Endothelial cell (in vitro differentiated cells): ENCODE results near the gene AGK. TPM values are rescaled to one million over a fixed set of nuclear protein-coding genes. Genes with fewer than 3 reads are reported as not detected.
"Not testable (repeated sequence)": the region's sequence is repeated elsewhere in the genome, so short reads cannot be mapped to it uniquely, and the experiment has no call there.

Source experiments
- DNase-seq: peaks from one replicate; pipeline ENCODE4 v3.0.0; 2021; ENCODE audit warnings: low spot score
- H3K27ac Mint-ChIP-seq: one replicate; pipeline ENCODE4 v1.8.0; 2021; ENCODE audit warnings: mixed read lengths, inconsistent platforms; ENCODE audit not compliant: unreplicated experiment
- H3K27me3 Mint-ChIP-seq: one replicate; pipeline ENCODE4 v1.8.0; 2021; ENCODE audit warnings: mild to moderate bottlenecking, moderate library complexity, mixed read lengths, inconsistent platforms; ENCODE audit not compliant: unreplicated experiment
- H3K36me3 Mint-ChIP-seq: one replicate; pipeline ENCODE4 v1.8.0; 2021; ENCODE audit warnings: mild to moderate bottlenecking, low read depth, mixed read lengths, inconsistent platforms; ENCODE audit not compliant: unreplicated experiment
- H3K4me1 Mint-ChIP-seq: one replicate; pipeline ENCODE4 v1.8.0; 2021; ENCODE audit warnings: mild to moderate bottlenecking, mixed read lengths, inconsistent platforms; ENCODE audit not compliant: unreplicated experiment
- H3K4me3 Mint-ChIP-seq: one replicate; pipeline ENCODE4 v1.8.0; 2021; ENCODE audit warnings: mild to moderate bottlenecking, mixed read lengths, inconsistent platforms; ENCODE audit not compliant: unreplicated experiment
- H3K9me3 Mint-ChIP-seq: one replicate; pipeline ENCODE4 v1.8.0; 2021; ENCODE audit warnings: mixed read lengths, inconsistent platforms; ENCODE audit not compliant: unreplicated experiment
- total RNA-seq: library from RNA; stranded (reverse); fragmentation: NEBNext Ultra II Directional; extraction: Animal tissue kit (Norgen Biotek cat#: 25700); gene quantifications from one replicate; pipeline ENCODE4 v1.2.1, GENCODE V29; 2021; ENCODE audit not compliant: unreplicated experiment
- TF ChIP-seq, protein P1 (sequence below): fragments of 200-600 bp; sonication (generic); IDR thresholded peaks from one replicate; pipeline ENCODE4 v1.5.0; 2021; ENCODE audit warnings: antibody characterized with exemption; ENCODE audit not compliant: unreplicated experiment

AGK gene
- total RNA-seq, 1 donor from 2014 or later, result 32.0 TPM

DNA sequence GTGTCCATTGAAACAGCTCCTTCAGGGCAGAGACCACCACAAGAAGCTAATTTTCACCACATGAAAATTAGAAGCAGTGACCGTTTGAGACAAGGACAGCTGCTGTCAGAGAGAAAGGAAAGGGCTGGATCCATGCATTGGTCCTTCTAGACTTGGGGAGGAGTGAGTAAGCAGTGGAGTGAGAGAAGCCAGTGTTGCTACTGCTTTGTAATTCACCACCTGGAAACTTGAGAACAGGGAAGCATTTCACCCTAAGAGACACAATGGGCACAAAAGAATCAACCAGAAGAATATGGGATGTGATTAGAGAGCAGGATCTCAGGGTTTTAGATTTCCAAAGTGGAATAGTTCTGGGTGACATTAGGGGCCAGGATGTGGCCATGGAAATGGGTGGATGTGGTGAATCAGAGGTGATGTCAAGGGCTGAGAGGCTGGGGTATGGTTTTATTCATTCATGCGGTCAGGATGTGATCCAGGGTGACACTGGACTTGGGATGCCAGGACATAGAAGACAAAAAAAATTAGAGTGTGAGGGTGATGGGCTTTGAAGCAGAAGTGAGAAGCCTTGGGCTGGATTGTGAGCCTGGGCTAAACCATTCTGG is 89.1 kb downstream of the AGK start:
- Mint-ChIP-seq H3K36me3 (no peaks in the 10 kb centered on the region), H3K9me3 (no peaks in the 10 kb centered on the region), H3K27me3 (no peaks in the 10 kb centered on the region), H3K4me3 (no peak overlapping the region), H3K27ac (no peak overlapping the region), H3K4me1 (peaks cover 2% of the 10 kb centered on the region)
- TF ChIP-seq, protein P1, sequence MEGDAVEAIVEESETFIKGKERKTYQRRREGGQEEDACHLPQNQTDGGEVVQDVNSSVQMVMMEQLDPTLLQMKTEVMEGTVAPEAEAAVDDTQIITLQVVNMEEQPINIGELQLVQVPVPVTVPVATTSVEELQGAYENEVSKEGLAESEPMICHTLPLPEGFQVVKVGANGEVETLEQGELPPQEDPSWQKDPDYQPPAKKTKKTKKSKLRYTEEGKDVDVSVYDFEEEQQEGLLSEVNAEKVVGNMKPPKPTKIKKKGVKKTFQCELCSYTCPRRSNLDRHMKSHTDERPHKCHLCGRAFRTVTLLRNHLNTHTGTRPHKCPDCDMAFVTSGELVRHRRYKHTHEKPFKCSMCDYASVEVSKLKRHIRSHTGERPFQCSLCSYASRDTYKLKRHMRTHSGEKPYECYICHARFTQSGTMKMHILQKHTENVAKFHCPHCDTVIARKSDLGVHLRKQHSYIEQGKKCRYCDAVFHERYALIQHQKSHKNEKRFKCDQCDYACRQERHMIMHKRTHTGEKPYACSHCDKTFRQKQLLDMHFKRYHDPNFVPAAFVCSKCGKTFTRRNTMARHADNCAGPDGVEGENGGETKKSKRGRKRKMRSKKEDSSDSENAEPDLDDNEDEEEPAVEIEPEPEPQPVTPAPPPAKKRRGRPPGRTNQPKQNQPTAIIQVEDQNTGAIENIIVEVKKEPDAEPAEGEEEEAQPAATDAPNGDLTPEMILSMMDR, result no peak
- DNase-seq, result no peak

DNA sequence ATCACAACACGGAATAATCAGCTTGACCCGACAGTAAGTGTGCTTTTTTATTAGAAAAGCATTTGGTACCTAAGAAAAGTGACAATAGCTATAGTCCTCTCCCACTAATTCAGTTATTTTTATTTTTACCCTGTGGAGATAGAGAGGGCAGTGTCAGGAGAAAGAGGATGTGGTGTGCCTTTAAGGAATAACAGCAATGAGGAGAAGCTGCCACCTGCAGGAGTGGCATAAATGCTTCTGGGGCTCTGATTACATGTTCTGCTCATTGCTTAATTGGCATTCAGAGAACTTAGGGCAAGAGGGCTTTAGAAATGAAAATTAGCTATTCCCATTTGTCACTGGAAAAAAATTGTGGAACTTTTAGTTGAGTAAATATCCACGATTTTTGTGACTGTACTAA is 90.7 kb downstream of the AGK start:
- TF ChIP-seq, protein P1, result no peak
- H3K9me3 Mint-ChIP-seq, result no peaks in the 10 kb centered on the region
- DNase-seq, result no peak
- H3K36me3 Mint-ChIP-seq, result no peaks in the 10 kb centered on the region
- H3K27ac Mint-ChIP-seq, result no peak overlapping the region
- no peaks in the 10 kb centered on the region for H3K27me3 Mint-ChIP-seq
- H3K4me1 Mint-ChIP-seq, result peaks cover 2% of the 10 kb centered on the region
- no peak overlapping the region for H3K4me3 Mint-ChIP-seq

DNA sequence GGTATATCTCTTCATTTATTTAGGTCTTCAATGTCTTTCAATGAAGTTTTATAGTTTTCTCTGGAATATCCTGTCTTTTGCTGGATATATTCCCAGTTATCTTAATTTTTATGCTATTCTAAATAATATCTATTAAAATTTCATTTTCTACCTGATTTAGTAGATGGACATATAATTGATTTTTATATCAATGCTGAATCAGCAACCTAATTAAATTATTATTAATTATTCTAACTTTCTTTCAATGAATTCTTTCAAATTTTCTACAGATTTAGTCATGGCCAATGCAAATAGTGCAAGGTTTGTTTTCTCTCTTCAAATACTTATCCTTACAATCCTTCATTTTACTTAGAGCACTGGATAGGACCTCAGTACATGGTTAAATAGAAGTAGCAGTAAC is 94.0 kb downstream of the AGK start:
- no peak overlapping the region for H3K27ac Mint-ChIP-seq
- TF ChIP-seq, protein P1, result no peak
- H3K27me3 Mint-ChIP-seq, result peaks cover 3% of the 10 kb centered on the region
- no peak overlapping the region for H3K4me3 Mint-ChIP-seq
- H3K36me3 Mint-ChIP-seq, result no peaks in the 10 kb centered on the region
- H3K4me1 Mint-ChIP-seq, result peaks cover 7% of the 10 kb centered on the region
- no peak for DNase-seq
- H3K9me3 Mint-ChIP-seq, result no peaks in the 10 kb centered on the region

DNA sequence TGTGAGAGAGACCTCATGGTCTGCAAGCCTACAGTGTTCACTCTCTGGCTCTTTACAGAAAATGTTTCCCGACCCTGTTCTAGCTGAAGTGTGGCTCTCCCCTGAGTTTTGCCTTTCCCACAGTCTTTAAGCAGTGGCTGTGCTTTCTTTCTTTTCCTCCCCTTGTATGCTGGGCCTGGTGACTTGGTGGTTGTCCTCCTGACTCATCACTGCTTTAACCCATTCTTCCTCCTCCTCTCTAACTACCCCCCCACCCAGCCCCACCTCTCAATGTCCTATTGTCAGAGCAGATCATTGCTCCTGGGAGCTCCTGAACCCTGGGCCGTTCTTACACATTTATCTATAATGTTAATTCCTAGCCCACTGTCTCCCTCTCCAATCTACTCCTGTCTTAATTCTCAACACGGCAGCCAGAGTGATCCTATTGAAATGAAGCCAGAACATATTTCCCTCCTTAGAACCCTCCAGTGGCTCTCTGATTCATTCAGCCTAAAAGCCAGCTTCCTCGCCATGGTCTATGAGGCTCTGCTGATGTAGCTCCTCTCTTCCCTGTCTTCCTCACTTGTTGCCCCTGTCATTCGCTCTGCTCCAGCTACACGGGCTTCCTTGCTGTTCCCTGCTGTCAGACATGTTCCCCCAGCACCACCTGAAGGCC is 95.7 kb downstream of the AGK start:
- Mint-ChIP-seq H3K4me1 (peaks cover 13% of the 10 kb centered on the region), H3K4me3 (no peak overlapping the region), H3K9me3 (no peaks in the 10 kb centered on the region), H3K27ac (no peak overlapping the region), H3K27me3 (peaks cover 3% of the 10 kb centered on the region), H3K36me3 (peaks cover 1% of the 10 kb centered on the region)
- TF ChIP-seq, protein P1, result no peak
- DNase-seq, result no peak

DNA sequence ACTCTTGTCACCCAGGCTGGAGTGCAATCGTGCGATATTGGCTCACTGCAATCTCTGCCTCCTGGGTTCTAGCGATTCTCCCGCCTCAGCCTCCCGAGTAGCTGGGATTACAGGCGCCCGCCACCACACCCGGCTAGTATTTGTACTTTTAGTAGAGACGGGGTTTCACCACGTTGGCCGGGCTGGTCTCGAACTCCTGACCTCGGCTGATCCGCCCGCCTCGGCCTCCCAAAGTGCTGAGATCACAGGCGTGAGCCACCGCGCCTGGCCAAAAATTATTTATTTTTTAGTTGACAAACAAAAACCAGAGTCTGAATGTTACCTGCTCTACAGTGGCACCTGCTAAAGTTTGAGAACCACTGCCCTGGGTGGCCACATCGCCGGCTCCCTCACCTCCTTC is 96.5 kb downstream of the AGK start:
- H3K9me3 Mint-ChIP-seq, H3K27ac Mint-ChIP-seq, H3K36me3 Mint-ChIP-seq, H3K4me3 Mint-ChIP-seq, DNase-seq, H3K27me3 Mint-ChIP-seq: not testable (repeated sequence)
- peaks cover 13% of the 10 kb centered on the region for H3K4me1 Mint-ChIP-seq
